Astrocyte of the spinal cord (primary cell): ENCODE measurements around the gene GAREM1.

Experiments used
- DNase-seq: peaks from one replicate; pipeline ENCODE4 v3.0.0; 2011; ENCODE audit warnings: low read depth, low spot score
- H3K4me3 ChIP-seq: 2 replicates; pipeline ENCODE4 v1.5.1; 2011; ENCODE audit warnings: low read depth, mild to moderate bottlenecking, low read length, moderate library complexity
- in situ Hi-C: cut with HindIII; loops from 2 replicates; pipeline ENCODE4 v1.10.0; 2017; ENCODE audit warnings: low sequenced_read_pairs
- TF ChIP-seq, protein P1 (sequence below): IDR thresholded peaks from 2 replicates; pipeline ENCODE4 v1.5.1; 2012; ENCODE audit warnings: low read depth, mild to moderate bottlenecking, low read length, inconsistent platforms

Gene GAREM1

GRCh38 chr18:32321826-32322225 lies 148.9 kb downstream of the GAREM1 start:
- in situ Hi-C loops = no loop called here
- H3K4me3 ChIP-seq = no peak overlapping the region
- DNase-seq = no peak
- TF ChIP-seq, protein P1, sequence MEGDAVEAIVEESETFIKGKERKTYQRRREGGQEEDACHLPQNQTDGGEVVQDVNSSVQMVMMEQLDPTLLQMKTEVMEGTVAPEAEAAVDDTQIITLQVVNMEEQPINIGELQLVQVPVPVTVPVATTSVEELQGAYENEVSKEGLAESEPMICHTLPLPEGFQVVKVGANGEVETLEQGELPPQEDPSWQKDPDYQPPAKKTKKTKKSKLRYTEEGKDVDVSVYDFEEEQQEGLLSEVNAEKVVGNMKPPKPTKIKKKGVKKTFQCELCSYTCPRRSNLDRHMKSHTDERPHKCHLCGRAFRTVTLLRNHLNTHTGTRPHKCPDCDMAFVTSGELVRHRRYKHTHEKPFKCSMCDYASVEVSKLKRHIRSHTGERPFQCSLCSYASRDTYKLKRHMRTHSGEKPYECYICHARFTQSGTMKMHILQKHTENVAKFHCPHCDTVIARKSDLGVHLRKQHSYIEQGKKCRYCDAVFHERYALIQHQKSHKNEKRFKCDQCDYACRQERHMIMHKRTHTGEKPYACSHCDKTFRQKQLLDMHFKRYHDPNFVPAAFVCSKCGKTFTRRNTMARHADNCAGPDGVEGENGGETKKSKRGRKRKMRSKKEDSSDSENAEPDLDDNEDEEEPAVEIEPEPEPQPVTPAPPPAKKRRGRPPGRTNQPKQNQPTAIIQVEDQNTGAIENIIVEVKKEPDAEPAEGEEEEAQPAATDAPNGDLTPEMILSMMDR = no peak

DNA sequence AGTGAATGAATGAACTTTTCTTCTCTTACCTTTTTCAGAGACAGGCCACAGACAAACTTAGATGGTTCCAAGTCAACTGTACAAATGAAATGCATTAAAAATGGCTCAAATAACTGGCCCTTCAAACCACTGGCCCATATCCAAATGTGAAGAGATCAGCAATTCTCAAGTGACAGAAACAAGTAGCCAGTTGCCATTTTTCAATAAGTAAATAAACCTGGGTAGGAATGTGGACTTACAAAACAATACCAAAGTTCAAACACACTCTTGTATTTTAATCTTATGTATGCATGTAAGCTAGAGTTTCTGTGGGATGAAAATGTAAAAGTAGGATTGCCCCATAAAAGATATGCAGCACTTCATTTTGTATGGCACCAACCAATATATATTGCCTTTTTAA lies 151.6 kb downstream of the GAREM1 start:
- in situ Hi-C loops = no loop called here
- TF ChIP-seq, protein P1 = no peak
- DNase-seq = no peak
- H3K4me3 ChIP-seq = no peak overlapping the region

- in situ Hi-C loops = no loop called here
- TF ChIP-seq, protein P1 = no peak
- H3K4me3 ChIP-seq = no peak overlapping the region
- DNase-seq = no peak
Measured at GRCh38 chr18:32318581-32318980, 152.1 kb downstream of the GAREM1 start.

DNA sequence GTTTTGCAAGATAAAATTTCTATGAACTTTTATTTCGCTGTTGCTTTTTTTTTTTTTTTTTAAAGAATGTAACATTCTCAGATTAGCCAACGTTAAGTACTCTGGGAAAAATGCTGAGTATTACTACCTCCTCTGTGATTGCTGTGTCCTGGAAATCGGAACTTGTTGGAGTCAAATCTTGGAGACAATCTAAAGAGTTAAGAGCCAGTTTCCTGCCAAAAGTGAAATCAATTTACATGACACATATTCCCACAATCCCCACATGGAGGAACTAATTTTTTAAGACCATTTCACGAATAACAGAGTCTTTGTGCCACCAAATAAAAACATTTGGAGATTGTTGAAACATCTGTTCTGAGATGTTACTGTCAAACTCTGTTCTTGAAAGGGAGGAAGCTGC lies 153.0 kb downstream of the GAREM1 start:
- TF ChIP-seq, protein P1 = no peak
- DNase-seq = peak; percentile 38
- H3K4me3 ChIP-seq = no peak overlapping the region
- in situ Hi-C loops = no loop called here

GRCh38 chr18:32315881-32316280 lies 154.8 kb downstream of the GAREM1 start:
- DNase-seq = no peak
- H3K4me3 ChIP-seq = no peak overlapping the region
- TF ChIP-seq, protein P1 = no peak
- in situ Hi-C loops = no loop called here

DNA sequence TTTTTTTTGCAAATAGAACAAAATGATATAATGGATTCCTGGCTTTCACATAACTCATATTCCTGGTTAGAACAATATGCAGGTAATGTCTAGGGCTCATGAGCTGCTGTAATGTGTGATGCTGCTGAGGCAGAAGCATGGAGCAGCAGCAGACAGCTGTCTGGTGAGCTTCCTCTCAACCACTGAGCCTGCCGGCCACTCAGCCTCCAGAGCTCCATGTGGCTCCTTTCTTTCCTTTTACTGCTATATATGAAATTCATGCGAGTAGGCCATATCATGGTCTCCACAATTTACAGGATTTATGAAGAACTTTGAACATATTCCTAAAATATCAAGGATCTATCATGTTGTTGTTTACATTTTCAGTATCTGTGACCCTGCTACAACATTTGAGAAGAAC lies 159.9 kb downstream of the GAREM1 start:
- TF ChIP-seq, protein P1 = no peak
- no peak for DNase-seq
- H3K4me3 ChIP-seq = no peak overlapping the region
- in situ Hi-C loops = no loop called here

GRCh38 chr18:32310101-32310500 lies 160.6 kb downstream of the GAREM1 start:
- TF ChIP-seq, protein P1 = no peak
- H3K4me3 ChIP-seq = no peak overlapping the region
- DNase-seq = peak; percentile 41
- in situ Hi-C loops = no loop called here
